Sigmoid colon (tissue), 7 donors: Measurements from ENCODE around the gene NSUN7. TPM values are rescaled to one million over a fixed set of nuclear protein-coding genes. Genes with fewer than 3 reads are reported as not detected.

Source experiments
- DNase-seq: peaks from one replicate; pipeline ENCODE4 v3.0.0-alpha.2; 2019
- H3K27ac ChIP-seq, 4 donors: fragments of 200-600 bp; sonication (generic); one replicate each; pipeline ENCODE4 v1.5.1; 2016 to 2019; ENCODE audit warnings: mild to moderate bottlenecking in 1 of 4
- H3K27me3 ChIP-seq, 3 donors: fragments of 200-600 bp; sonication (generic); one replicate each; pipeline ENCODE4 v1.5.1; 2019; ENCODE audit warnings: mild to moderate bottlenecking in 1 of 3
- H3K36me3 ChIP-seq, 4 donors: fragments of 200-600 bp; sonication (generic); one replicate each; pipeline ENCODE4 v1.5.1; 2016 to 2019
- H3K4me1 ChIP-seq, 4 donors: fragments of 200-600 bp; sonication (generic); one replicate each; pipeline ENCODE4 v1.5.1; 2017 to 2019
- H3K4me3 ChIP-seq, 4 donors: fragments of 200-600 bp; sonication (generic); one replicate each; pipeline ENCODE4 v1.5.1; 2017 to 2019; ENCODE audit warnings: mild to moderate bottlenecking in 2 of 4, moderate library complexity in 1 of 4
- H3K9me3 ChIP-seq, 4 donors: fragments of 200-600 bp in 3 of 4; sonication (generic) in 3 of 4; one replicate each; pipeline versions ENCODE4 v1.5.1 to v1.6.1; 2013 to 2019
- CTCF ChIP-seq, 4 experiments: fragments of 450-650 bp in 3 of 4; fragments of 200-600 bp in 1 of 4; IDR thresholded peaks; one replicate each; pipeline ENCODE4 v1.5.1; 2016 to 2019; ENCODE audit warnings: antibody characterized with exemption in 4 of 4, mild to moderate bottlenecking in 3 of 4, moderate library complexity in 2 of 4
- EP300 ChIP-seq, 4 donors: sonication (generic); formaldehyde crosslinking; IDR thresholded peaks; one replicate each; pipeline ENCODE4 v1.6.1; 2017; ENCODE audit warnings: antibody characterized with exemption in 4 of 4
- POLR2A ChIP-seq, 2 donors: fragments of 450-650 bp; IDR thresholded peaks; one replicate each; pipeline ENCODE4 v1.6.1; 2016; ENCODE audit warnings: antibody characterized with exemption in 2 of 2, mild to moderate bottlenecking in 2 of 2, moderate library complexity in 2 of 2
- POLR2AphosphoS5 ChIP-seq, 4 donors: sonication (generic); formaldehyde crosslinking; IDR thresholded peaks; one replicate each; pipeline ENCODE4 v1.6.1; 2017; ENCODE audit warnings: antibody characterized with exemption in 4 of 4
- WGBS, 2 donors: extraction: QIAGEN DNeasy Blood & Tissue Kit; methylation state at CpG; one replicate each; pipeline ENCODE4 v1.1.7; 2013; 5-methylcytosine and 5-hydroxymethylcytosine counted together
- intact Hi-C: fragments of 100-400 bp; cut with DNase I; formaldehyde crosslinking; loops from one replicate; pipeline ENCODE4 v1.15.1; 2023
- polyA plus RNA-seq, 3 donors: library from polyadenylated mRNA; stranded (reverse); fragments of 200-250 nt; gene quantifications; one replicate each; pipeline ENCODE4 v1.2.3, GENCODE V29; 2013
- total RNA-seq, 4 donors: library from RNA; depleted of rRNA; stranded (reverse); fragments of >200 nt; gene quantifications; one replicate each; pipeline ENCODE4 v1.1.0, GENCODE V29; 2016
- donor health status: healthy with polysubstance abuse.
- donor health status: Bipolar disorder and iron deficiency.
- donor health status: healthy.

Gene NSUN7
- total RNA-seq (1 to 10 TPM; 1.4 to 7.5 (median 3.3) TPM), polyA plus RNA-seq (1 to 10 TPM; 3.0 to 3.9 (median 3.9) TPM)

GRCh38 chr4:40749717-40750460 is at the start of gene NSUN7:
TSS of gene NSUN7 (plus strand) at chr4:40749955. CDS start at chr4:40750694, 739 bp downstream.
- Histone ChIP-seq H3K36me3 (no peaks in the 10 kb centered on the region), H3K27ac (peak within 1 kb of the TSS; percentile 26 to 63 (median 48)), H3K9me3 (no peaks in the 10 kb centered on the region), H3K4me1 (peaks cover 0 to 18% (median 9%) of the 10 kb centered on the region in 4 donors), H3K4me3 (peak within 1 kb of the TSS; percentile 39 to 62 (median 60)), H3K27me3 (no peaks in the 10 kb centered on the region)
- DNase-seq, result peak; percentile 75
- intact Hi-C loops, result loop anchor here (5.0 kb wide), 1 partner anchor 92 kb away; no protein-coding TSS in a partner anchor
- no peak for TF ChIP-seq POLR2A (IDR thresholded peaks at IDR 0.05)
- TF ChIP-seq CTCF (IDR thresholded peaks at IDR 0.05), result no peak
- 1% methylated on average over 75 of the region's 75 CpGs for WGBS, 2 donors

GRCh38 chr4:40702137-40702799 is 47.5 kb upstream of the NSUN7 start:
- DNase-seq, result no peak

GRCh38 chr4:40702800-40703151 is 47.0 kb upstream of the NSUN7 start:
- Histone ChIP-seq H3K4me1 (no peaks in the 10 kb centered on the region), H3K36me3 (no peaks in the 10 kb centered on the region), H3K27ac (no peak overlapping the region), H3K27me3 (no peaks in the 10 kb centered on the region), H3K9me3 (no peaks in the 10 kb centered on the region), H3K4me3 (no peak overlapping the region)
- no peak for DNase-seq
- intact Hi-C loops, result no loop called here
- TF ChIP-seq CTCF (IDR thresholded peaks at IDR 0.05), result no peak
- TF ChIP-seq POLR2A (IDR thresholded peaks at IDR 0.05), result no peak
- no peak for TF ChIP-seq EP300 (IDR thresholded peaks at IDR 0.05)
- no peak for TF ChIP-seq POLR2AphosphoS5 (IDR thresholded peaks at IDR 0.05)
- WGBS, 2 donors, result 35 to 58% methylated on average over 2 of the region's 2 CpGs

More at GRCh38 chr4:40702137-40702799, 47.5 kb upstream of the NSUN7 start:
- Histone ChIP-seq H3K36me3 (no peaks in the 10 kb centered on the region), H3K27me3 (no peaks in the 10 kb centered on the region), H3K9me3 (no peaks in the 10 kb centered on the region), H3K4me3 (no peak overlapping the region), H3K27ac (no peak overlapping the region), H3K4me1 (no peaks in the 10 kb centered on the region)
- 60 to 75% methylated on average over 5 of the region's 5 CpGs for WGBS, 2 donors
- no peak for TF ChIP-seq CTCF (IDR thresholded peaks at IDR 0.05)
- no peak for TF ChIP-seq POLR2AphosphoS5 (IDR thresholded peaks at IDR 0.05)
- TF ChIP-seq EP300 (IDR thresholded peaks at IDR 0.05), result no peak
- no peak for TF ChIP-seq POLR2A (IDR thresholded peaks at IDR 0.05)
- intact Hi-C loops, result no loop called here

- no peak for DNase-seq
- WGBS, 2 donors, result 86 to 90% methylated on average over 5 of the region's 5 CpGs
- H3K27me3 ChIP-seq, result no peaks in the 10 kb centered on the region
- H3K4me1 ChIP-seq, result no peaks in the 10 kb centered on the region
- intact Hi-C loops, result no loop called here
- no peaks in the 10 kb centered on the region for H3K9me3 ChIP-seq
- no peaks in the 10 kb centered on the region for H3K36me3 ChIP-seq
- H3K4me3 ChIP-seq, result no peak overlapping the region
- no peak overlapping the region for H3K27ac ChIP-seq
- TF ChIP-seq POLR2A (IDR thresholded peaks at IDR 0.05) (no peak), POLR2AphosphoS5 (IDR thresholded peaks at IDR 0.05) (no peak), EP300 (IDR thresholded peaks at IDR 0.05) (no peak), CTCF (IDR thresholded peaks at IDR 0.05) (no peak)
These were observed 45.7 kb upstream of the NSUN7 start for GRCh38 chr4:40704073-40704472.
